Kidney (tissue), 14 donors: ENCODE data around the gene LDB3. TPM values are rescaled to one million over a fixed set of nuclear protein-coding genes. Genes with fewer than 3 reads are reported as not detected.

Source experiments
- DNase-seq, 5 donors: peaks; one replicate each; pipeline ENCODE4 v3.0.0-alpha.2; 2013 to 2020
- FAIRE-seq: peaks from 2 replicates; lab custom pipeline; 2012; peaks lifted over from hg19 to GRCh38; lab: Jason Lieb, UNC
- H3K27ac ChIP-seq, 2 donors: one replicate each; pipeline ENCODE4 v1.7.0; 2013; ENCODE audit warnings: low read depth in 2 of 2, low read length in 2 of 2, inconsistent platforms in 1 of 2
- H3K27me3 ChIP-seq: one replicate; pipeline ENCODE4 v1.7.1; 2013; ENCODE audit warnings: low read length, inconsistent platforms; ENCODE audit not compliant: control insufficient read depth, insufficient read depth
- H3K36me3 ChIP-seq, 3 donors: one replicate each; pipeline versions ENCODE4 v1.7.0 to v1.7.1; 2013; ENCODE audit warnings: low read length in 3 of 3, control low read depth in 1 of 3, inconsistent platforms in 1 of 3; ENCODE audit not compliant: insufficient read depth in 3 of 3, control insufficient read depth in 2 of 3
- H3K4me1 ChIP-seq, 3 donors: one replicate each; pipeline versions ENCODE4 v1.7.0 to v1.7.1; 2013; ENCODE audit warnings: low read length in 3 of 3, inconsistent platforms in 1 of 3, low read depth in 1 of 3; ENCODE audit not compliant: control insufficient read depth in 2 of 3, insufficient read depth in 2 of 3
- H3K4me3 ChIP-seq, 3 donors: one replicate each; pipeline versions ENCODE4 v1.7.0 to v1.8.1; 2013; ENCODE audit warnings: low read length in 3 of 3, control low read depth in 1 of 3, inconsistent platforms in 1 of 3
- H3K9ac ChIP-seq, 3 donors: one replicate each; pipeline versions ENCODE4 v1.7.0 to v1.7.1; 2013; ENCODE audit warnings: low read length in 3 of 3, control low read depth in 1 of 3, inconsistent platforms in 1 of 3
- H3K9me3 ChIP-seq, 3 donors: one replicate each; pipeline versions ENCODE4 v1.7.0 to v1.7.1; 2013; ENCODE audit warnings: low read length in 3 of 3, control low read depth in 1 of 3, inconsistent platforms in 1 of 3; ENCODE audit not compliant: control insufficient read depth in 2 of 3, insufficient read depth in 1 of 3
- intact Hi-C: fragments of 100-400 bp; cut with DNase I; formaldehyde crosslinking; loops from one replicate; pipeline ENCODE4 v1.11.1; 2022
- polyA plus RNA-seq: library from polyadenylated mRNA; stranded (reverse); fragments of 350-450 nt; fragmentation: Illumina TruSeq; extraction: RNeasy Lipid Tissue Mini Kit (QIAGEN cat#74804); gene quantifications from one replicate; pipeline ENCODE4 v1.2.3, GENCODE V29; 2014; ENCODE audit warnings: low read depth, low replicate concordance; ENCODE audit not compliant: insufficient read depth
- total RNA-seq: library from RNA; stranded (reverse); fragmentation: NEBNext Ultra II Directional; extraction: Animal tissue kit (Norgen Biotek cat#: 25700); gene quantifications from one replicate; pipeline ENCODE4 v1.2.1, GENCODE V29; 2021
- TF ChIP-seq, protein P1 (sequence below): IDR thresholded peaks from 3 replicates; pipeline ENCODE4 v1.5.1; 2012; ENCODE audit warnings: mild to moderate bottlenecking, moderate library complexity, borderline replicate concordance; ENCODE audit not compliant: insufficient read depth; ENCODE audit errors: extremely low read depth
- donor health status: control.
- donor health status: control.
- donor health status: control.
- donor health status: control.
- donor health status: control.
- donor health status: DM: yes; HTN: yes; CAD: no.
- donor health status: Normal renal cell carcinoma (clear cell type).

LDB3 gene
- total and polyA plus RNA-seq, 2 donors from 2014 or later, result 3.3 to 7.7 TPM

DNA sequence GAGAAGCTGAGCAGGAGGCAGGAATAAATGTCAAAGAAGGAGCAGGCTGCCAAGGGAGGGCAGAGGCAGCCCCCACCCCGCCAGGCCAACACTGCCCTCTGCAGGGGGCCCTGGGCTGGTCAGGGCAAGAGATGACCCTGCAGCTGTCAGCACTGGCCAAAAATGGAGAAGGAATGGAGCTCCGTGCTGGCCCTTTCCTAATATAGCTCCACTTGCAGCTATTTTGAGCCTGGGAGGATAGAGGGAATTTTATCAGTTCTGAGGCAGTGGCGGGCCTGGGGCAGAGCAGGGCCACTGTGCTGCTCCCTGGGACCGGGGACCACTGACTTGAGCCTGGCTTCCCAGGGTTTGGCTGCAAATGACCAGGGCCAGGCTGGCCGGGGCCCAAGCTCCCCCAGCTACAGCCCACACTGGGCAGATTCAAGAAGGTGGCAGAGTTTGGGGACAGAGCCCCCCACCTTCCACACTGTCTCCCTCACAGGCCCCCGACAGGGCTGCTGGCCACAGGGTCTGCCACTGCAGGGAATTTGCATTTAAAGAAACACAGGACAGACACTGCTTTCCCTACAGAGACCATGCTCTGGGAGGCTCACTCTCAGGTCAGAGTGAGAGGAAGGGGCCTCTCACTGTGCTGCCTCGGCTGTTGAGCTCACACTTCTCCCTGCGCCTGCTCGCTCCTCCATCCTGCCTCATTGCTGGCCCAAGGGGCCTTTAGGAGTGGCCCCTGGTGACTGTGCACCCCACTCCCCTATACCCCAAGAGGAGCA is 16.2 kb downstream of the LDB3 start:
- Histone ChIP-seq H3K36me3 (no peaks in the 10 kb centered on the region), H3K9ac (no peak overlapping the region), H3K27me3 (no peaks in the 10 kb centered on the region), H3K27ac (no peak overlapping the region), H3K9me3 (no peaks in the 10 kb centered on the region), H3K4me3 (no peak overlapping the region), H3K4me1 (peaks cover 0 to 6% (median 0%) of the 10 kb centered on the region in 3 donors)
- TF ChIP-seq, protein P1, sequence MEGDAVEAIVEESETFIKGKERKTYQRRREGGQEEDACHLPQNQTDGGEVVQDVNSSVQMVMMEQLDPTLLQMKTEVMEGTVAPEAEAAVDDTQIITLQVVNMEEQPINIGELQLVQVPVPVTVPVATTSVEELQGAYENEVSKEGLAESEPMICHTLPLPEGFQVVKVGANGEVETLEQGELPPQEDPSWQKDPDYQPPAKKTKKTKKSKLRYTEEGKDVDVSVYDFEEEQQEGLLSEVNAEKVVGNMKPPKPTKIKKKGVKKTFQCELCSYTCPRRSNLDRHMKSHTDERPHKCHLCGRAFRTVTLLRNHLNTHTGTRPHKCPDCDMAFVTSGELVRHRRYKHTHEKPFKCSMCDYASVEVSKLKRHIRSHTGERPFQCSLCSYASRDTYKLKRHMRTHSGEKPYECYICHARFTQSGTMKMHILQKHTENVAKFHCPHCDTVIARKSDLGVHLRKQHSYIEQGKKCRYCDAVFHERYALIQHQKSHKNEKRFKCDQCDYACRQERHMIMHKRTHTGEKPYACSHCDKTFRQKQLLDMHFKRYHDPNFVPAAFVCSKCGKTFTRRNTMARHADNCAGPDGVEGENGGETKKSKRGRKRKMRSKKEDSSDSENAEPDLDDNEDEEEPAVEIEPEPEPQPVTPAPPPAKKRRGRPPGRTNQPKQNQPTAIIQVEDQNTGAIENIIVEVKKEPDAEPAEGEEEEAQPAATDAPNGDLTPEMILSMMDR, result peak; percentile 21
- FAIRE-seq (no peak), DNase-seq (peak in 3 of 5 donors; percentile 41 to 86 (median 43))
- intact Hi-C loops, result no loop called here

DNA sequence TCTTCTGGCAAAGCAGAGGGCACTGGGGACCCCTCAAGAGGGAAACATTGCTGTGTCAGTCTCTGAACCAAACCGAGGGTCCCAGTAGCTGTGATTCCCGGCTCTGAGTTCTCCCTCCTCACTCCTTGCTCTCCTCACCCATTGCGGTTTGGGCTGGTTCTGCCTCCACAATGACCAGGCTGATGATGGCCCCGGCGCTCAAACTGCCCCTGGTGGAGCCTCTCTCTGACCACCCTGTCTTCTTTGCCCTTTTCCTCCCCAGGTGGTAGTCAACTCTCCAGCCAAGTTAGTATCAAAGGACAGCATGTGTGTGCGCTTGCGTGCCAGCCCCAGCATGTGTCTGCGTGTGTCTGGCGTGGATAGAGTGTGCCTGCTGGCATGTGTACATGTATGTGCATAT is 17.1 kb downstream of the LDB3 start:
- Histone ChIP-seq H3K27me3 (no peaks in the 10 kb centered on the region), H3K4me3 (no peak overlapping the region), H3K4me1 (peaks cover 0 to 6% (median 0%) of the 10 kb centered on the region in 3 donors), H3K9me3 (no peaks in the 10 kb centered on the region), H3K27ac (no peak overlapping the region), H3K9ac (no peak overlapping the region), H3K36me3 (no peaks in the 10 kb centered on the region)
- intact Hi-C loops, result no loop called here
- peak in 1 of 5 donors; percentile 59 for DNase-seq
- TF ChIP-seq, protein P1, result no peak
- FAIRE-seq, result no peak

DNA sequence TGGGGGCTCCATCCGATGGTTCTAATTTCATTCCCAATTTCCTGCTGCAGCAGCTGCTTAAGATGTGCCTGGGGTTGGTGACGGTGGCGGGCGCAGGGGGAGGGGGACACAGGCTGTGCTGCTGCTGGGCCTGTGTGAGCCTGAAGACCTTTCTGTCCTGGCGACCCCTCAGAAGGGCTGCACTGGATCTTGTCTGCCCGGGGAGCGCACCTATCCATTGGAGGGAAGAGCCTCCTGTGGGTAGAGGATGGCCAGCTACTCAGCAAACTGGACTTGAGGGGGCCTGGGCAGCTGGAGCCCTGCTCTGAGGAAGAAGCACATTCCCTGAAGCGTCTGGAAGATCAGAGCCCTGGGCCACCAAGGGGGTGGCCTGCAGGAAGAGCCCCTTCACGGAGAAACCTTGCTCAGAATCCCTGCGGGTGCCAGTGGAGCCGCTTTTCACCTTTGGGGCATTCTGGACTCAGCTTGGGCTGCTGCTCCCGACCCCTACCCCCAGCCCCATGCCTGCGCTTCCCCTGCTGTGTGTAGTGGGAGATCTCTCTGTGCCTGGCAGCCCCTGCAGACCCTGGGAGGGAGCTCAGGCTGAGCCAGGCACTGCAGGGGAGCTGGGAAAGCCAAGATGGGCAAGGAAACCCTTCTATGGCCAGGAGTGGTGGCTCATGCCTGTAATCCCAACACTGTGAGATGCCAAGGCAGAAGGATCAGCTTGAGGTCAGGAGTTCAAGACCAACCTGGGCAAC is 17.8 kb downstream of the LDB3 start:
- Histone ChIP-seq H3K36me3 (no peaks in the 10 kb centered on the region), H3K9ac (no peak overlapping the region), H3K4me3 (no peak overlapping the region), H3K4me1 (peaks cover 0 to 6% (median 0%) of the 10 kb centered on the region in 3 donors), H3K27me3 (no peaks in the 10 kb centered on the region), H3K27ac (no peak overlapping the region), H3K9me3 (no peaks in the 10 kb centered on the region)
- DNase-seq (peak in 1 of 5 donors; percentile 62), FAIRE-seq (no peak)
- TF ChIP-seq, protein P1, result no peak
- intact Hi-C loops, result no loop called here
